Liver (tissue), 9 donors: ENCODE data around the gene PAX4. TPM values are rescaled to one million over a fixed set of nuclear protein-coding genes. Genes with fewer than 3 reads are reported as not detected.

ENCODE experiments used
- DNase-seq: peaks from one replicate; pipeline ENCODE4 v3.0.0-alpha.2; 2017; ENCODE audit warnings: low spot score
- H3K27ac ChIP-seq, 2 donors: one replicate each; pipeline ENCODE4 v1.7.0; 2013; ENCODE audit warnings: inconsistent platforms in 2 of 2, low read length in 2 of 2, control low read depth in 1 of 2, low read depth in 1 of 2, mild to moderate bottlenecking in 1 of 2
- H3K27me3 ChIP-seq, 4 donors: one replicate each; pipeline versions ENCODE4 v1.6.1 to v1.7.0; 2013; ENCODE audit warnings: low read length in 3 of 4, inconsistent platforms in 1 of 4, mild to moderate bottlenecking in 1 of 4, moderate library complexity in 1 of 4; ENCODE audit not compliant: control insufficient read depth in 4 of 4, insufficient read depth in 4 of 4
- H3K36me3 ChIP-seq, 4 donors: one replicate each; pipeline versions ENCODE4 v1.6.1 to v1.7.0; 2013; ENCODE audit warnings: low read length in 3 of 4, mild to moderate bottlenecking in 3 of 4, low read depth in 1 of 4, moderate library complexity in 1 of 4; ENCODE audit not compliant: control insufficient read depth in 4 of 4, insufficient read depth in 3 of 4
- H3K4me1 ChIP-seq, 4 donors: one replicate each; pipeline versions ENCODE4 v1.6.1 to v1.7.0; 2013; ENCODE audit warnings: low read length in 3 of 4, mild to moderate bottlenecking in 3 of 4, moderate library complexity in 1 of 4; ENCODE audit not compliant: control insufficient read depth in 4 of 4, insufficient read depth in 4 of 4
- H3K4me3 ChIP-seq, 3 donors: one replicate each; pipeline versions ENCODE4 v1.6.1 to v1.7.0; 2013; ENCODE audit warnings: low read length in 3 of 3, control low read depth in 1 of 3, low read depth in 1 of 3, mild to moderate bottlenecking in 1 of 3
- H3K9ac ChIP-seq, 2 donors: one replicate each; pipeline ENCODE4 v1.7.0; 2013; ENCODE audit warnings: low read length in 2 of 2, mild to moderate bottlenecking in 2 of 2, moderate library complexity in 2 of 2, control low read depth in 1 of 2, low read depth in 1 of 2
- H3K9me3 ChIP-seq, 4 donors: one replicate each; pipeline versions ENCODE4 v1.6.1 to v1.7.0; 2013; ENCODE audit warnings: low read length in 3 of 4; ENCODE audit not compliant: control insufficient read depth in 4 of 4
- EGR1 ChIP-seq, 2 donors: IDR thresholded peaks; 2 replicates each; pipeline ENCODE4 v1.6.1; 2016 to 2018; ENCODE audit warnings: antibody characterized with exemption in 2 of 2, low read depth in 2 of 2
- FOXA1 ChIP-seq: IDR thresholded peaks from 2 replicates; pipeline ENCODE4 v1.6.1; 2016; ENCODE audit warnings: antibody characterized with exemption
- FOXA2 ChIP-seq: IDR thresholded peaks from 2 replicates; pipeline ENCODE4 v1.6.1; 2016; ENCODE audit warnings: antibody characterized with exemption
- GABPA ChIP-seq, 2 donors: IDR thresholded peaks in 1 of 2; conservative IDR thresholded peaks in 1 of 2; 2 replicates each; pipeline ENCODE4 v1.6.1; 2016; ENCODE audit warnings: antibody characterized with exemption in 2 of 2, mild to moderate bottlenecking in 1 of 2, moderate library complexity in 1 of 2
- HNF4A ChIP-seq, 2 donors: conservative IDR thresholded peaks; 2 replicates each; pipeline ENCODE4 v1.6.1; 2016; ENCODE audit warnings: antibody characterized with exemption in 2 of 2, mild to moderate bottlenecking in 2 of 2
- HNF4G ChIP-seq: IDR thresholded peaks from 2 replicates; pipeline ENCODE4 v1.6.1; 2016; ENCODE audit warnings: antibody characterized with exemption
- JUND ChIP-seq, 2 donors: IDR thresholded peaks; 2 replicates each; pipeline ENCODE4 v1.6.1; 2016; ENCODE audit warnings: antibody characterized with exemption in 2 of 2
- NR2F2 ChIP-seq: IDR thresholded peaks from 2 replicates; pipeline ENCODE4 v1.6.1; 2016; ENCODE audit warnings: antibody characterized with exemption
- RAD21 ChIP-seq, 2 donors: IDR thresholded peaks; 2 replicates each; pipeline ENCODE4 v1.6.1; 2016; ENCODE audit warnings: antibody characterized with exemption in 2 of 2, mild to moderate bottlenecking in 2 of 2
- RXRA ChIP-seq, 2 donors: IDR thresholded peaks; 2 replicates each; pipeline ENCODE4 v1.6.1; 2017 to 2018; ENCODE audit warnings: antibody characterized with exemption in 2 of 2, mild to moderate bottlenecking in 1 of 2
- SP1 ChIP-seq: IDR thresholded peaks from 2 replicates; pipeline ENCODE4 v1.6.1; 2018; ENCODE audit warnings: antibody characterized with exemption, mild to moderate bottlenecking
- TAF1 ChIP-seq: conservative IDR thresholded peaks from 2 replicates; pipeline ENCODE4 v1.6.1; 2016; ENCODE audit warnings: antibody characterized with exemption, mild to moderate bottlenecking
- YY1 ChIP-seq: IDR thresholded peaks from 2 replicates; pipeline ENCODE4 v1.6.1; 2016; ENCODE audit warnings: antibody characterized with exemption, mild to moderate bottlenecking
- WGBS: extraction: QIAGEN DNeasy Blood & Tissue Kit; methylation state at CpG from one replicate; pipeline ENCODE4 v1.1.7; 2013; 5-methylcytosine and 5-hydroxymethylcytosine counted together
- polyA plus RNA-seq, 2 donors: library from polyadenylated mRNA; stranded (reverse) in 1 of 2; unstranded in 1 of 2; fragments of 200-250 nt in 1 of 2; fragments of >200 nt in 1 of 2; fragmentation: Nextera tagmentation in 1 of 2; extraction: Ambion mirVana in 1 of 2; gene quantifications; one replicate each; pipeline versions ENCODE4 v1.2.1 to v1.2.3, GENCODE V29; 2013 to 2015
- total RNA-seq, 2 donors: library from RNA; depleted of rRNA; stranded (reverse); fragments of >200 nt; gene quantifications; one replicate each; pipeline ENCODE4 v1.2.3, GENCODE V29; 2014
- TF ChIP-seq, protein P1 (sequence below): fragments of 150-350 bp; IDR thresholded peaks from 2 replicates; pipeline ENCODE4 v1.5.1; 2017; ENCODE audit warnings: improper control_type of control experiment, low read depth, low read length; ENCODE audit not compliant: missing input control
- TF ChIP-seq, protein P2 (sequence below): IDR thresholded peaks from 2 replicates; pipeline ENCODE4 v1.6.1; 2016; ENCODE audit warnings: antibody characterized with exemption
- TF ChIP-seq, protein P3 (sequence below): IDR thresholded peaks from 2 replicates; pipeline ENCODE4 v1.6.1; 2016; ENCODE audit warnings: antibody characterized with exemption
- TF ChIP-seq, protein P4 (sequence below): IDR thresholded peaks from 2 replicates; pipeline ENCODE4 v1.6.1; 2016; ENCODE audit warnings: antibody characterized with exemption, mild to moderate bottlenecking
- donor health status: healthy.
- donor health status: healthy.
- donor health status: healthy.
- donor health status: healthy.
- donor health status: healthy.

Gene PAX4
- total and polyA plus RNA-seq, 4 donors, result not detected

DNA sequence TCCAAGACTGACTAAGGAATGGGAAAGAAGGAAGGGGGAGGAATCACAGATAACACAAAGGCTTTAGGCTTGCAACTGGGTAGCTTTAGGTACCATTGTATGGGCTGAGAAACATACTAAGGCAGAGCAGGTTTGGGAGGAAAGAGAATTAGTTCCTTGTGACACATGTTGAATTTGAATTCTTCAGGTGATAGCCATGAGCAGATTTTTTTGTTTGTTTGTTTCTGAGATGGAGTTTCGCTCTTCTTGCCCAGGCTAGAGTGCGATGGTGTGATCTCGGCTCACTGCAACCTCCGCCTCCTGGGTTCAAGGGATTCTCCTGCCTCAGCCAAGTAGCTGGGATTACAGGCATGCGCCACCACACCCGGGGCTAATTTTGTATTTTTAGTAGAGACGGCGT, 29.7 kb upstream of the PAX4 start:
- DNase-seq, result no peak
- Histone ChIP-seq H3K27ac (no peak overlapping the region), H3K9ac (no peak overlapping the region), H3K27me3 (no peaks in the 10 kb centered on the region), H3K36me3 (no peaks in the 10 kb centered on the region), H3K4me1 (peaks cover 0 to 5% (median 0%) of the 10 kb centered on the region in 4 donors), H3K9me3 (no peaks in the 10 kb centered on the region), H3K4me3 (no peak overlapping the region)
- no peak for TF ChIP-seq RAD21 (IDR thresholded peaks at IDR 0.05)
- no peak for TF ChIP-seq YY1
- TF ChIP-seq, protein P1, sequence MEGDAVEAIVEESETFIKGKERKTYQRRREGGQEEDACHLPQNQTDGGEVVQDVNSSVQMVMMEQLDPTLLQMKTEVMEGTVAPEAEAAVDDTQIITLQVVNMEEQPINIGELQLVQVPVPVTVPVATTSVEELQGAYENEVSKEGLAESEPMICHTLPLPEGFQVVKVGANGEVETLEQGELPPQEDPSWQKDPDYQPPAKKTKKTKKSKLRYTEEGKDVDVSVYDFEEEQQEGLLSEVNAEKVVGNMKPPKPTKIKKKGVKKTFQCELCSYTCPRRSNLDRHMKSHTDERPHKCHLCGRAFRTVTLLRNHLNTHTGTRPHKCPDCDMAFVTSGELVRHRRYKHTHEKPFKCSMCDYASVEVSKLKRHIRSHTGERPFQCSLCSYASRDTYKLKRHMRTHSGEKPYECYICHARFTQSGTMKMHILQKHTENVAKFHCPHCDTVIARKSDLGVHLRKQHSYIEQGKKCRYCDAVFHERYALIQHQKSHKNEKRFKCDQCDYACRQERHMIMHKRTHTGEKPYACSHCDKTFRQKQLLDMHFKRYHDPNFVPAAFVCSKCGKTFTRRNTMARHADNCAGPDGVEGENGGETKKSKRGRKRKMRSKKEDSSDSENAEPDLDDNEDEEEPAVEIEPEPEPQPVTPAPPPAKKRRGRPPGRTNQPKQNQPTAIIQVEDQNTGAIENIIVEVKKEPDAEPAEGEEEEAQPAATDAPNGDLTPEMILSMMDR, result no peak
- no peak for TF ChIP-seq SP1
- TF ChIP-seq NR2F2, result no peak
- TF ChIP-seq TAF1, result no peak
- 98% methylated on average over 8 of the region's 8 CpGs for WGBS

DNA sequence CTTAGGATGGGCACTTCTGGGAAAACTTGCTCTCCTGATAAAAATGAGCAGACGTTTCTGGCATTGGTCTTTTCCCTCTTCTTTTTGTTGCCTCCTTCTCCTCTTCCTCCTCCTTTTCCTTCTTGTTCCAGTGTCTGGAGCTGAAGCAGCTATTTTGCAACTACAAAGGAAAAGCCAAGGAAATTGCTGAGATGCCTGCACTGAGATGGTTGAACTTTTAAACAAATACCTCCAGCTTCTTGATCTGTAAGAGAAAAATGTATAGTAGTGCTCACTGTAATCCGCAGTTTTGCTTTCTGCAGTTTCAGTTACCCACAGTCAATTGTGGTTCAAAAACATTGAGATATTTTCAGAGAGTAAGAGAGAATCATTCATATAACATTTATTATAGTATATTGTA, 26.5 kb upstream of the PAX4 start:
- H3K9me3 ChIP-seq, result no peaks in the 10 kb centered on the region
- WGBS, result 70% methylated on average over 2 of the region's 2 CpGs

More for the DNA sequence above, 26.5 kb upstream of the PAX4 start:
- TF ChIP-seq FOXA1, result no peak
- TF ChIP-seq, protein P2, sequence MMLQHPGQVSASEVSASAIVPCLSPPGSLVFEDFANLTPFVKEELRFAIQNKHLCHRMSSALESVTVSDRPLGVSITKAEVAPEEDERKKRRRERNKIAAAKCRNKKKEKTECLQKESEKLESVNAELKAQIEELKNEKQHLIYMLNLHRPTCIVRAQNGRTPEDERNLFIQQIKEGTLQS, result no peak
- no peak for TF ChIP-seq TAF1
- no peak for TF ChIP-seq FOXA2
- TF ChIP-seq, protein P3, sequence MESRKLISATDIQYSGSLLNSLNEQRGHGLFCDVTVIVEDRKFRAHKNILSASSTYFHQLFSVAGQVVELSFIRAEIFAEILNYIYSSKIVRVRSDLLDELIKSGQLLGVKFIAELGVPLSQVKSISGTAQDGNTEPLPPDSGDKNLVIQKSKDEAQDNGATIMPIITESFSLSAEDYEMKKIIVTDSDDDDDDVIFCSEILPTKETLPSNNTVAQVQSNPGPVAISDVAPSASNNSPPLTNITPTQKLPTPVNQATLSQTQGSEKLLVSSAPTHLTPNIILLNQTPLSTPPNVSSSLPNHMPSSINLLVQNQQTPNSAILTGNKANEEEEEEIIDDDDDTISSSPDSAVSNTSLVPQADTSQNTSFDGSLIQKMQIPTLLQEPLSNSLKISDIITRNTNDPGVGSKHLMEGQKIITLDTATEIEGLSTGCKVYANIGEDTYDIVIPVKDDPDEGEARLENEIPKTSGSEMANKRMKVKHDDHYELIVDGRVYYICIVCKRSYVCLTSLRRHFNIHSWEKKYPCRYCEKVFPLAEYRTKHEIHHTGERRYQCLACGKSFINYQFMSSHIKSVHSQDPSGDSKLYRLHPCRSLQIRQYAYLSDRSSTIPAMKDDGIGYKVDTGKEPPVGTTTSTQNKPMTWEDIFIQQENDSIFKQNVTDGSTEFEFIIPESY, result no peak
- no peak for TF ChIP-seq JUND (IDR thresholded peaks at IDR 0.05)
- no peak for TF ChIP-seq RAD21 (IDR thresholded peaks at IDR 0.05)
- TF ChIP-seq NR2F2, result no peak
- no peak for TF ChIP-seq GABPA (IDR thresholded peaks at IDR 0.05 in 1 of 2, conservative IDR thresholded peaks at IDR 0.05 in 1 of 2)
- TF ChIP-seq, protein P1, result no peak
- no peak for TF ChIP-seq EGR1 (IDR thresholded peaks at IDR 0.05; ENCODE audit: low read depth in 2 of 2)
- TF ChIP-seq HNF4G, result no peak
- TF ChIP-seq SP1, result no peak
- TF ChIP-seq HNF4A (conservative IDR thresholded peaks at IDR 0.05), result no peak
- TF ChIP-seq, protein P4, sequence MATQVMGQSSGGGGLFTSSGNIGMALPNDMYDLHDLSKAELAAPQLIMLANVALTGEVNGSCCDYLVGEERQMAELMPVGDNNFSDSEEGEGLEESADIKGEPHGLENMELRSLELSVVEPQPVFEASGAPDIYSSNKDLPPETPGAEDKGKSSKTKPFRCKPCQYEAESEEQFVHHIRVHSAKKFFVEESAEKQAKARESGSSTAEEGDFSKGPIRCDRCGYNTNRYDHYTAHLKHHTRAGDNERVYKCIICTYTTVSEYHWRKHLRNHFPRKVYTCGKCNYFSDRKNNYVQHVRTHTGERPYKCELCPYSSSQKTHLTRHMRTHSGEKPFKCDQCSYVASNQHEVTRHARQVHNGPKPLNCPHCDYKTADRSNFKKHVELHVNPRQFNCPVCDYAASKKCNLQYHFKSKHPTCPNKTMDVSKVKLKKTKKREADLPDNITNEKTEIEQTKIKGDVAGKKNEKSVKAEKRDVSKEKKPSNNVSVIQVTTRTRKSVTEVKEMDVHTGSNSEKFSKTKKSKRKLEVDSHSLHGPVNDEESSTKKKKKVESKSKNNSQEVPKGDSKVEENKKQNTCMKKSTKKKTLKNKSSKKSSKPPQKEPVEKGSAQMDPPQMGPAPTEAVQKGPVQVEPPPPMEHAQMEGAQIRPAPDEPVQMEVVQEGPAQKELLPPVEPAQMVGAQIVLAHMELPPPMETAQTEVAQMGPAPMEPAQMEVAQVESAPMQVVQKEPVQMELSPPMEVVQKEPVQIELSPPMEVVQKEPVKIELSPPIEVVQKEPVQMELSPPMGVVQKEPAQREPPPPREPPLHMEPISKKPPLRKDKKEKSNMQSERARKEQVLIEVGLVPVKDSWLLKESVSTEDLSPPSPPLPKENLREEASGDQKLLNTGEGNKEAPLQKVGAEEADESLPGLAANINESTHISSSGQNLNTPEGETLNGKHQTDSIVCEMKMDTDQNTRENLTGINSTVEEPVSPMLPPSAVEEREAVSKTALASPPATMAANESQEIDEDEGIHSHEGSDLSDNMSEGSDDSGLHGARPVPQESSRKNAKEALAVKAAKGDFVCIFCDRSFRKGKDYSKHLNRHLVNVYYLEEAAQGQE, result no peak
- TF ChIP-seq RXRA (IDR thresholded peaks at IDR 0.05), result no peak
- H3K27ac ChIP-seq, result no peak overlapping the region
- no peak overlapping the region for H3K9ac ChIP-seq
- DNase-seq, result no peak
- no peak overlapping the region for H3K4me3 ChIP-seq
- no peaks in the 10 kb centered on the region for H3K27me3 ChIP-seq
- no peaks in the 10 kb centered on the region for H3K4me1 ChIP-seq
- H3K36me3 ChIP-seq, result no peaks in the 10 kb centered on the region
